ENCODE data around the gene APOA1. TPM values are rescaled to one million over a fixed set of nuclear protein-coding genes. Genes with fewer than 3 reads are reported as not detected.
A peak's percentile ranks its signal among the peaks of the same experiment; 100 is the strongest.

Gene APOA1
- total and polyA plus RNA-seq, 2 of the 4 experiments (the other 2 are of a cell fraction), result 0.18 to 0.89 TPM

GRCh38 chr11:116859175-116859574 lies 21.8 kb upstream of the APOA1 start:
- Histone ChIP-seq H3K4ac (ENCODE audit: low read depth, low read length) (no peak overlapping the region), H3K4me2 (ENCODE audit: low read depth, low read length) (no peak overlapping the region), H3K27me3 (ENCODE audit: control insufficient read depth, insufficient read depth, low read length) (no peaks in the 10 kb centered on the region), H3K4me3 (ENCODE audit: insufficient read depth, low read depth, low read length) (no peak overlapping the region), H4K8ac (ENCODE audit: low read depth in 2 of 2, low read length in 2 of 2) (no peak overlapping the region), H3K36me3 (ENCODE audit: control insufficient read depth, insufficient read depth, low read length) (peaks cover 32% of the 10 kb centered on the region), H2AK5ac (ENCODE audit: low read depth, low read length) (peak overlapping the region; percentile 29; the same call in 1 of the 2 replicates), H2AFZ (replicated peaks; ENCODE audit: low read length, poor library complexity) (no peak overlapping the region), H3K56ac (ENCODE audit: extremely low read depth, insufficient read depth, low read length) (no peak overlapping the region), H3K79me1 (ENCODE audit: low read depth in 1 of 2, low read length in 2 of 2) (peaks cover 0 to 9% of the 10 kb centered on the region in 2 experiments; a peak in 2 of 4 replicates), H3K23ac (ENCODE audit: low read depth, low read length) (no peak overlapping the region), H4K20me1 (ENCODE audit: insufficient read depth, low read length) (peaks cover under 1% of the 10 kb centered on the region; the same call in 1 of the 2 replicates), H2BK5ac (ENCODE audit: low read depth, low read length, poor library complexity, severe bottlenecking) (no peak overlapping the region), H3K18ac (ENCODE audit: low read depth, low read length) (no peak overlapping the region), H2BK15ac (ENCODE audit: low read depth, low read length) (no peak overlapping the region), H2BK20ac (ENCODE audit: low read depth, low read length) (no peak overlapping the region), H4K91ac (ENCODE audit: insufficient read depth, low read depth, low read length) (no peak overlapping the region), H2AK9ac (replicated peaks; ENCODE audit: low read depth, low read length, poor library complexity) (no peak overlapping the region), H3K14ac (replicated peaks; ENCODE audit: low read depth, low read length) (no peak overlapping the region), H3K27ac (ENCODE audit: insufficient read depth, low read length) (no peak overlapping the region), H3K4me1 (ENCODE audit: control insufficient read depth, insufficient read depth, low read length) (peaks cover 17% of the 10 kb centered on the region), H2BK120ac (ENCODE audit: low read depth, low read length) (no peak overlapping the region), H3K9ac (ENCODE audit: low read depth, low read length) (no peak overlapping the region), H4K5ac (ENCODE audit: low read depth, low read length) (no peak overlapping the region), H3K9me3 (ENCODE audit: control insufficient read depth, insufficient read depth, low read length) (no peaks in the 10 kb centered on the region), H3K9me1 (ENCODE audit: insufficient read depth, low read length) (peaks cover 15% of the 10 kb centered on the region)
- no peak for ATAC-seq (ENCODE audit: low read depth)
- no TSS peak for BruUV-seq (replicated peaks)
- ChIA-PET CTCF (no interaction called here), POLR2A (ENCODE audit: unreplicated experiment) (no interaction called here)
- dilution Hi-C loops (cut with HindIII; ENCODE audit: low sequenced_read_pairs, unreplicated experiment) (no loop called here), intact Hi-C loops (cut with micrococcal nuclease) (loop anchor here (10.0 kb wide), 1 partner anchor 366 kb away; no protein-coding TSS in a partner anchor), in situ Hi-C loops (cut with MboI; ENCODE audit: low sequenced_read_pairs) (no loop called here)
- no peak for TF ChIP-seq RFX5 (IDR thresholded peaks at IDR 0.05; ENCODE audit: low read depth, low read length)
- TF ChIP-seq BHLHE40 (IDR thresholded peaks at IDR 0.05; ENCODE audit: low read depth, low read length), result no peak
- no peak for TF ChIP-seq RAD21 (IDR thresholded peaks at IDR 0.05; ENCODE audit: low read length)
- TF ChIP-seq MAZ (IDR thresholded peaks at IDR 0.05; ENCODE audit: borderline replicate concordance, low read depth, low read length), result no peak
- no peak for TF ChIP-seq ELK1 (IDR thresholded peaks at IDR 0.05; ENCODE audit: borderline replicate concordance, low read depth, low read length)
- TF ChIP-seq CEBPB (IDR thresholded peaks at IDR 0.05; ENCODE audit: low read depth, low read length), result no peak
- no peak for TF ChIP-seq MXI1 (IDR thresholded peaks at IDR 0.05; ENCODE audit: borderline replicate concordance, low read depth, low read length)
- TF ChIP-seq MAFK (IDR thresholded peaks at IDR 0.05; ENCODE audit: low read depth, low read length), result no peak
- no peak for DNase-seq
- 100% methylated on average over 2 of the region's 8 CpGs; no CpG with 5 or more reads in 1 of the 2 experiments for WGBS, 2 experiments (ENCODE audit: extremely low coverage in 2 of 2, insufficient read length in 1 of 2)

All from IMR-90 (cell line).